Measurements from ENCODE around the gene MB.

MB gene

DNA sequence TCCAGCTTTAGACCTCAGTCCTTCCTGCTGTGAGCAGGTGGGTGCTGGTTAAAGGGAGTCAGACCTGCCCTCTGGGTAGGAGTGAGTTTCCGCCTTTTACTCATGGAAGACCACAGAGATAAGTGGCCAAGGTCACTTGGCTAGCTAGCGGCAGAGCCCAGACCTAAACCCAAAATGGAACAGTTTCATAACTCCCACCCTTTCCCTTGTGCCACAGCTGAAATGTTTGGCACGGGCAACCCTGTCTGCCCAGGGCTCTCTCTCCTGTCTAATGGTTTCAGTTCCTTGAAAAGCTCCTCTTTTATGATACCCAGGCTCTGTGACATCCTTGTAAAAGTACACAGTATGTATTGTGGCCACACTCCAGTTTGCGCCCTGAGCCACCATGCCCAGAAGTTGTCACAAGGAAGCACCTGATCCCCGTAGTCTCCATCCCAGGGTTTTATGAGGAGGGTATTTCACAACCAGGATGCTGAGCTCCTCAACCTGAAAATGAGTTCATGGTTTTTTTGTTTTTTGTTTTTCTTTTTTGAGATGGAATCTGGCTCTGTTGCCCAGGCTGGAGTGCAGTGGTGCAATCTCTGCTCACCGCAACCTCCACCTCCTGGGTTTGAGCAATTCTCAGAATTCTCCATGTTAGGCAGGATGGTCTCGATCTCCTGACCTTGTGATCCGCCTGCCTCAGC, 5.1 kb downstream of the MB start:
- H3K36me3 Mint-ChIP-seq (ENCODE audit: low read depth), result no peaks in the 10 kb centered on the region
- no peaks in the 10 kb centered on the region for H3K9me3 Mint-ChIP-seq
- H3K4me1 Mint-ChIP-seq, result no peaks in the 10 kb centered on the region
- H3K27me3 Mint-ChIP-seq (ENCODE audit: low read depth), result peaks cover 26% of the 10 kb centered on the region
- no peak overlapping the region for H3K4me3 Mint-ChIP-seq
- no peak overlapping the region for H3K27ac Mint-ChIP-seq
- TF ChIP-seq, protein P1, sequence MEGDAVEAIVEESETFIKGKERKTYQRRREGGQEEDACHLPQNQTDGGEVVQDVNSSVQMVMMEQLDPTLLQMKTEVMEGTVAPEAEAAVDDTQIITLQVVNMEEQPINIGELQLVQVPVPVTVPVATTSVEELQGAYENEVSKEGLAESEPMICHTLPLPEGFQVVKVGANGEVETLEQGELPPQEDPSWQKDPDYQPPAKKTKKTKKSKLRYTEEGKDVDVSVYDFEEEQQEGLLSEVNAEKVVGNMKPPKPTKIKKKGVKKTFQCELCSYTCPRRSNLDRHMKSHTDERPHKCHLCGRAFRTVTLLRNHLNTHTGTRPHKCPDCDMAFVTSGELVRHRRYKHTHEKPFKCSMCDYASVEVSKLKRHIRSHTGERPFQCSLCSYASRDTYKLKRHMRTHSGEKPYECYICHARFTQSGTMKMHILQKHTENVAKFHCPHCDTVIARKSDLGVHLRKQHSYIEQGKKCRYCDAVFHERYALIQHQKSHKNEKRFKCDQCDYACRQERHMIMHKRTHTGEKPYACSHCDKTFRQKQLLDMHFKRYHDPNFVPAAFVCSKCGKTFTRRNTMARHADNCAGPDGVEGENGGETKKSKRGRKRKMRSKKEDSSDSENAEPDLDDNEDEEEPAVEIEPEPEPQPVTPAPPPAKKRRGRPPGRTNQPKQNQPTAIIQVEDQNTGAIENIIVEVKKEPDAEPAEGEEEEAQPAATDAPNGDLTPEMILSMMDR (IDR thresholded peaks at IDR 0.05; ENCODE audit: unreplicated experiment in 3 of 3), result no peak

DNA sequence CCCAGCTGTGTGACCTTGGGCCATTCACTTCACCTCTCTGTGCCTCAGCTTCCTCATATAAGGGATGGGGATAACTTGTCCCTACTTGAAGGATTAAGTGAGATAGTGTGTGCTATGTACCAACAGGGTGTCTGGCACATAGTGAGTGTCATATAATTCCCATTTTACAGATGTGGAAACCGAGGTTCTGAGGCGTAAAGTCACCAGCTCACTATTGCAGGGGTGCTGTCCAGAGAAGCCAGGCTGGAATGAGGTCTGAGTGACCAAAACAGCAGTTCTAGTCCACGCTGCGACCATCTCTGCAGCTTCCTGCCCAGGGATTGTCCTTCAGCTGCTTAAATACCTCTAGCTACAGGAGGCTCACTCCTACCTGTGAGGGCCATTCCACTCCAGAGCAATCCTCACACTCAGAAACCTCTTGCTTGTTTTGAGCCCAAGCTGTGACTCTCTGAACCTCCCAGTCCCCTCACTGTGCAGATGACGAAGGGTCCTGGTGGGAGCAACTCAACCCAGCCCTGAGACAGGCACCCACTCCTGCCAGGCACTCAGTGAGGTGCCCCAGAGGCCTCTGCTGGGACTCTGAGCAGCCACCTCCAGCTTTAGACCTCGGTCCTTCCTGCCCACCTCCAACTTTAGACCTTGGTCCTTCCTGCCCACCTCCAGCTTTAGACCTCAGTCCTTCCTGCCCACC, 5.8 kb downstream of the MB start:
- H3K9me3 Mint-ChIP-seq, result no peaks in the 10 kb centered on the region
- H3K4me1 Mint-ChIP-seq, result peaks cover under 1% of the 10 kb centered on the region
- H3K36me3 Mint-ChIP-seq (ENCODE audit: low read depth), result no peaks in the 10 kb centered on the region
- no peak overlapping the region for H3K4me3 Mint-ChIP-seq
- H3K27ac Mint-ChIP-seq, result no peak overlapping the region
- H3K27me3 Mint-ChIP-seq (ENCODE audit: low read depth), result peaks cover 21% of the 10 kb centered on the region
- TF ChIP-seq, protein P1 (IDR thresholded peaks at IDR 0.05; ENCODE audit: unreplicated experiment in 3 of 3), result no peak

DNA sequence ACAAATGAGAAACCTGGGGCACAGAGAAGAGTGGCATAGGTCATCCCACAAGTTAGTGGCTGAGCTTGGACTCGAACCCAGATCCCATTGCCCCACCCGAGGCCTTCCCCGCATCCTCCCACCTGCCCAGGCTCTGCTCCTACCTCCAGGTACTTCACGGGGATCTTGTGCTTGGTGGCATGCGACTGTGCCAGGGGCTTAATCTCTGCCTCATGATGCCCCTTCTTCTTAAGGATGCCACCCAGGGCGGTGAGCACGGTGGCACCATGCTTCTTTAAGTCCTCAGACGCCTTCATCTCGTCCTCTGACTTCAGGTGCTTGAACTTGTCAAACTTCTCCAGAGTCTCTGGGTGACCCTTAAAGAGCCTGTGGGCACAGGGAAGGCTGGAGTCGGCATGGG, 6.4 kb downstream of the MB start:
- no peaks in the 10 kb centered on the region for H3K36me3 Mint-ChIP-seq (ENCODE audit: low read depth)
- TF ChIP-seq, protein P1 (IDR thresholded peaks at IDR 0.05; ENCODE audit: unreplicated experiment in 3 of 3), result no peak
- peaks cover 19% of the 10 kb centered on the region for H3K27me3 Mint-ChIP-seq (ENCODE audit: low read depth)
- no peak overlapping the region for H3K27ac Mint-ChIP-seq
- no peak overlapping the region for H3K4me3 Mint-ChIP-seq
- peaks cover 5% of the 10 kb centered on the region for H3K4me1 Mint-ChIP-seq
- no peaks in the 10 kb centered on the region for H3K9me3 Mint-ChIP-seq

DNA sequence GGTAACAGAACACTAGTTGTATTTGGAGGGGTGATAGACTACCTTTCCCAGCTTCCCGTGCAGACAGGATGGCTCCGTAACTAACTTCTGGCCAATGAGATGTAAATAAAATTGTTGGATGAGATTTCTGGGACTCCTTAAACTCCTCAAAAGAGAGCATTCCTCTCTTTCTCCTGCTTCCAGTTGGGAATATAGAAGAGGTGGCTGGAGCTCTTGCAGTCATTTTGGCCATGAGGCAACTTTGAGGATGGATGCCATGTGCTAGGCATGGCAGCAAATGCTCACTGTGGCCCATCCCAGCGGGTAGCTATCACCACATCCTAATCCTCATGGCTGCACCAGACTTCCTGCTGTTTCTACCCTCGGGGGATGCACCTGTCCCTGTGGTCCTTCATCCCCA, 7.4 kb downstream of the MB start:
- Mint-ChIP-seq H3K9me3 (no peaks in the 10 kb centered on the region), H3K27me3 (ENCODE audit: low read depth) (peaks cover 18% of the 10 kb centered on the region), H3K27ac (no peak overlapping the region), H3K4me1 (peaks cover 10% of the 10 kb centered on the region), H3K36me3 (ENCODE audit: low read depth) (no peaks in the 10 kb centered on the region), H3K4me3 (no peak overlapping the region)
- TF ChIP-seq, protein P1 (IDR thresholded peaks at IDR 0.05; ENCODE audit: unreplicated experiment in 3 of 3), result no peak

DNA sequence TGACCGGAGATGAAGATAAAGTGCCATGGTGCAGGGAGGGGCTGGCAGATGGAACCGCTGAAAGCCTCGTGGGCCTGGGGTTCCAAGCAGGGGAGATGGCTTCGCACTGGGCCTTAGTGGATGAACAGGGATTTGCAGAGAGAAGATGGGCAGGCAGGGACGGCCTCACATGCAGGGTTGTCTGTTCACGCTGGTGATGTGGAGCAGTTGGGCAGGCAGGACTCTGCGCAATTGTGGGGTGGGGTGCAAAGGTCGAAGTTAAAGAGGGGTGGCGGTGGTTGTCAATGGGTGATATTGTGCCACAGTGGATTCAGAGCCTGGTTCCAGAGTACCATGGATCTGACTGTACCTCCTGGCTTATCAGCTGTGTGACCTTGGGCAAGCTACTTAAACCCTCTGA, 7.9 kb downstream of the MB start:
- H3K9me3 Mint-ChIP-seq, result no peaks in the 10 kb centered on the region
- H3K27ac Mint-ChIP-seq, result no peak overlapping the region
- H3K36me3 Mint-ChIP-seq (ENCODE audit: low read depth), result no peaks in the 10 kb centered on the region
- H3K27me3 Mint-ChIP-seq (ENCODE audit: low read depth), result peaks cover 18% of the 10 kb centered on the region
- H3K4me1 Mint-ChIP-seq, result peaks cover 10% of the 10 kb centered on the region
- TF ChIP-seq, protein P1 (IDR thresholded peaks at IDR 0.05; ENCODE audit: unreplicated experiment in 3 of 3), result no peak
- H3K4me3 Mint-ChIP-seq, result no peak overlapping the region

DNA sequence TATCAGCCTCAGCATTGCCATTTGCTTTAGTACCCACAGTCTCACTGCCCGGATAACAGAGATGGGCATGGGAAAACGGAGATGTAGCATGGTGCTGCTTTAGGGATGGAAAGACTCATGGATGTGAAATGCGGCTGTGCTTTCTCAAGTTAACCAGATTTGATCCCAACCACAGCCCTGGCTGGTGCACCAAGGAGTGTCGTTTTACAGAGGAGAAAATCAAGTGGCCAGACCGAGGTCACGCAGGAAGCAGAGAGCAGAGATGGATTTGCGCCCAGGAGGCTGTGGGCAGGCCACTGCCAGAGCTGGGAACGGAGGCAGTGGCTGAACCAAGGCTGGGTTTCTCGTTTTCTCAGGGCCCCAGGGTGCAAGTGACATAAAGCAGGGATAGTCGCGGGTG, 9.0 kb downstream of the MB start:
- no peaks in the 10 kb centered on the region for H3K9me3 Mint-ChIP-seq
- no peak overlapping the region for H3K27ac Mint-ChIP-seq
- peaks cover 18% of the 10 kb centered on the region for H3K27me3 Mint-ChIP-seq (ENCODE audit: low read depth)
- no peak overlapping the region for H3K4me3 Mint-ChIP-seq
- TF ChIP-seq, protein P1 (IDR thresholded peaks at IDR 0.05; ENCODE audit: unreplicated experiment in 3 of 3), result no peak
- no peaks in the 10 kb centered on the region for H3K36me3 Mint-ChIP-seq (ENCODE audit: low read depth)
- H3K4me1 Mint-ChIP-seq, result peaks cover 10% of the 10 kb centered on the region
